NB4 (cell line): Measurements from ENCODE around the gene KIF5C.

Source experiments
- CTCF ChIP-seq: IDR thresholded peaks from one replicate; pipeline ENCODE4 v1.5.1; 2012; ENCODE audit warnings: low read depth, low read length
- POLR2A ChIP-seq: IDR thresholded peaks from 2 replicates; pipeline ENCODE4 v1.6.1; 2011; ENCODE audit warnings: mild to moderate bottlenecking; ENCODE audit not compliant: insufficient read length; ENCODE audit errors: extremely low read depth

- TF ChIP-seq CTCF, result no peak
- TF ChIP-seq POLR2A, result no peak
These were observed 77.6 kb downstream of the KIF5C start for GRCh38 chr2:148952621-148953020.
